Esophagus squamous epithelium (tissue), 4 donors: Measurements from ENCODE around the gene SH3GL1.

Source experiments
- POLR2A ChIP-seq, 4 donors: fragments of 450-650 bp; IDR thresholded peaks; one replicate each; pipeline ENCODE4 v1.6.1; 2017; ENCODE audit warnings: antibody characterized with exemption in 4 of 4, mild to moderate bottlenecking in 4 of 4, moderate library complexity in 3 of 4
- TF ChIP-seq, protein P1 (sequence below), 6 experiments: fragments of 450-650 bp in 4 of 6; fragments of 200-600 bp in 2 of 6; sonication (generic) in 2 of 6; IDR thresholded peaks; one replicate each; pipeline ENCODE4 v1.5.1; 2016 to 2019; ENCODE audit warnings: antibody characterized with exemption in 6 of 6, mild to moderate bottlenecking in 4 of 6, moderate library complexity in 4 of 6

DNA sequence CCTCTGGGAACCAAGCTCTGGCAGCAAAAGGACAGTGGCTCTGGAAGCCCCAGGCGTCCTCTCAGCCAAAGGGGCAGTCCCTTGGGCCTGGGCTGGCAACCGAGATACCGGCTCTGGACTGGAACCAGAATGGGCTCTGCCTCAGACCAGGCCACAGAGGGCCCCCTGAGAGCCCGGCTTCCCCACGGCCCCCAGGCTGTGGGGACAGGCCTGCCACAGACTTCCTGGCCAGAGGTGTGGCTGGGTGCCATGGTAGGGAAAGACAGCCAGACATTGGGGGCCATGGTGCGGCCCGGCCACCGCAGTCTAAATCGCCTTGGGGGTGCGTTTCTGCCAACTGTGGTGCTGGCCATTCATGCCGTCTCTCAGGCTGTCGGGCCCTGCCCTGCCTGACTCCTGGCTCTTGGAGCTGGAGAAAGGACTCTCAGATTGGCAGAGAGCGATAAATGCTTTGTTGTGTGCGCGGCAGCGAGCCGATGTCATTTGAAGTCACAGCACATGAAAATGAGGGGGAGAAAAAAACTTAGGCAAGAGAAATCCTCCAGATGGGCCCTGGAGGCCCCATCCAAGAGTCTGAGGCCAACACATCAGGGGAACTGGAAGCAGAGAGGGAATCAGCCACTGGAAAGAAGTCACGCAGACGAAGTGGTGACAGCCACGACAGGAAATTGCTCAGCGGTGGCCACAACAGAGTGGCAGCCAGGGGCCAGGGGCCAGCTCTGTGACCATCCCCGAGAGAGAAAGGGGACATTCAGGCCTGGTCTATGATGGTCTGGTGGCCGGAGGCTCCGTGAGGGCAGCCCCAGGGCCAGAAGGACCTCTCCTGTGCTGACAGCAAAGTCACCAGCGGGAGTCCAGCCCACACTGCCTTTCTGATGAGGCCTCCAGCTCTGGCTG, 26.5 kb downstream of the SH3GL1 start:
- TF ChIP-seq, protein P1, sequence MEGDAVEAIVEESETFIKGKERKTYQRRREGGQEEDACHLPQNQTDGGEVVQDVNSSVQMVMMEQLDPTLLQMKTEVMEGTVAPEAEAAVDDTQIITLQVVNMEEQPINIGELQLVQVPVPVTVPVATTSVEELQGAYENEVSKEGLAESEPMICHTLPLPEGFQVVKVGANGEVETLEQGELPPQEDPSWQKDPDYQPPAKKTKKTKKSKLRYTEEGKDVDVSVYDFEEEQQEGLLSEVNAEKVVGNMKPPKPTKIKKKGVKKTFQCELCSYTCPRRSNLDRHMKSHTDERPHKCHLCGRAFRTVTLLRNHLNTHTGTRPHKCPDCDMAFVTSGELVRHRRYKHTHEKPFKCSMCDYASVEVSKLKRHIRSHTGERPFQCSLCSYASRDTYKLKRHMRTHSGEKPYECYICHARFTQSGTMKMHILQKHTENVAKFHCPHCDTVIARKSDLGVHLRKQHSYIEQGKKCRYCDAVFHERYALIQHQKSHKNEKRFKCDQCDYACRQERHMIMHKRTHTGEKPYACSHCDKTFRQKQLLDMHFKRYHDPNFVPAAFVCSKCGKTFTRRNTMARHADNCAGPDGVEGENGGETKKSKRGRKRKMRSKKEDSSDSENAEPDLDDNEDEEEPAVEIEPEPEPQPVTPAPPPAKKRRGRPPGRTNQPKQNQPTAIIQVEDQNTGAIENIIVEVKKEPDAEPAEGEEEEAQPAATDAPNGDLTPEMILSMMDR (IDR thresholded peaks at IDR 0.05): no peak
- TF ChIP-seq POLR2A (IDR thresholded peaks at IDR 0.05): no peak
